Activated CD4-positive, alpha-beta memory T cell treated with anti-CD3 and anti-CD28 coated beads, Interleukin-2, amount 10 ng/mL, durations not matched to agents 7 days and 5 days (primary cell): ENCODE measurements around the gene DENND2D. TPM values are rescaled to one million over a fixed set of nuclear protein-coding genes. Genes with fewer than 3 reads are reported as not detected.
A peak's percentile ranks its signal among the peaks of the same experiment; 100 is the strongest.

Experiments
- CTCF ChIA-PET: fragments of 350-600 bp; sonication (Branson Sonifier 250); formaldehyde crosslinking; loops from one replicate; lab custom pipeline; 2021; ENCODE audit warnings: antibody characterized with exemption, inconsistent platforms; lab: Charles Lee
- POLR2A ChIA-PET: fragments of 350-600 bp; sonication (Branson Sonifier 250); formaldehyde crosslinking; loops from one replicate; lab custom pipeline; 2021; ENCODE audit warnings: antibody characterized with exemption; lab: Charles Lee
- DNase-seq: peaks from one replicate; pipeline ENCODE4 v3.0.0-alpha.2; 2020
- H3K27ac Mint-ChIP-seq: one replicate; pipeline ENCODE4 v1.8.0; 2021; ENCODE audit warnings: mild to moderate bottlenecking, mixed read lengths
- H3K27me3 Mint-ChIP-seq: one replicate; pipeline ENCODE4 v1.8.0; 2021; ENCODE audit warnings: mixed read lengths
- H3K36me3 Mint-ChIP-seq: one replicate; pipeline ENCODE4 v1.8.0; 2021; ENCODE audit warnings: low read depth, mixed read lengths
- H3K4me1 Mint-ChIP-seq: one replicate; pipeline ENCODE4 v1.8.0; 2021; ENCODE audit warnings: mixed read lengths
- H3K4me3 Mint-ChIP-seq: one replicate; pipeline ENCODE4 v1.8.0; 2021; ENCODE audit warnings: mild to moderate bottlenecking, mixed read lengths
- H3K9me3 Mint-ChIP-seq: one replicate; pipeline ENCODE4 v1.8.0; 2021; ENCODE audit warnings: mixed read lengths
- total RNA-seq, 2 experiments: library from RNA; stranded (reverse); gene quantifications; one replicate each; pipeline ENCODE4 v1.2.3, GENCODE V29; 2021

DENND2D gene
- total RNA-seq, 2 experiments from 2014 or later, result 207 to 210 TPM

DNA sequence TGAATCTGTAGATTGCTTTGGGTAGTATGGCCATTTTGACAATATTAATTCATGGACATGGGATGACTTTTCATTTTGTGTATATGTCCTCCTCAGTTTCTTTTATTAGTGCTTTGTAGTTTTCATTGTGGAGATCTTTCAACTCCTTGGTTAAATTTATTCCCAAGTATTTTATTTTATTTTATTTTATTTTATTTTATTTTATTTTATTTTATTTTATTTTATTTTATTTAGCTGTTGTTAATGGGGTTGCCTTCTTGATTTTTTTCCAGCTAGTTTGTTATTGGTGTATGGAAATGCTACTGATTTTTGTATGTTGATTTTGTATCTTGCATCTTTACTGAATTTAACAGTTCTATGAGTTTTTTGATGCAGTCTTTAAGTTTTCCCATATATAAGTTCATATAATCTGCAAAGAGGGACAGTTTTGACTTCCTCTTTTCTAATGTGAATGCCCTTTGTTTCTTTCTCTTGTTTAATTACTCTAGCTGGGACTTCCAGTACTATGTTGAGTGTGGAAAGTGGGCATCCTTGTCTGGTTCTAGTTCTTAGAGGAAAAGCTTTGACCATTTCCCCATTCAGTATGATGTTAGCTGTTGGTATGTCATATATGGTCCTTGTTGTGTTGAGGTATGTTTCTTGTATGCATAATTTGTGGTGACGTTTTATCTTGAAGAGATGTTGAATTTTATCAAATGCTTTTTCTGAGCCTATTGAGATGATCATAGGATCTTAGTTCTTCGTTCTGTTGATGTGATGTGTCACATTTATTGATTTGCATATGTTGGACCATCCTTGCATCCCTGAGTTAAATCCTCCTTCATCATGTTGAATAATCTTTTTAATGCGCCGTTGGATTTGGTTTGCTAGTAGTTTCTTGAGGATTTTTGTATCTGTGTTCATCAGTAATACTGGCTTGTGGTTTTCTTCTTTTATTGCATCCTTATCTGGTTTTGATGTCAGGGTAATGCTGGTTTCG, 46.1 kb downstream of the DENND2D start:
- H3K9me3 Mint-ChIP-seq, result no peaks in the 10 kb centered on the region
- POLR2A ChIA-PET, result interaction anchor here (0.9 to 1.7 kb wide), 2 partner anchors 14 to 39 kb away, joined by 3 read pairs; no protein-coding TSS in a partner anchor
- H3K27ac Mint-ChIP-seq, result no peak overlapping the region
- no peaks in the 10 kb centered on the region for H3K27me3 Mint-ChIP-seq
- CTCF ChIA-PET, result no interaction called here
- H3K4me1 Mint-ChIP-seq, result peaks cover 39% of the 10 kb centered on the region
- no peak for DNase-seq
- H3K36me3 Mint-ChIP-seq, result peaks cover 76% of the 10 kb centered on the region
- no peak overlapping the region for H3K4me3 Mint-ChIP-seq

DNA sequence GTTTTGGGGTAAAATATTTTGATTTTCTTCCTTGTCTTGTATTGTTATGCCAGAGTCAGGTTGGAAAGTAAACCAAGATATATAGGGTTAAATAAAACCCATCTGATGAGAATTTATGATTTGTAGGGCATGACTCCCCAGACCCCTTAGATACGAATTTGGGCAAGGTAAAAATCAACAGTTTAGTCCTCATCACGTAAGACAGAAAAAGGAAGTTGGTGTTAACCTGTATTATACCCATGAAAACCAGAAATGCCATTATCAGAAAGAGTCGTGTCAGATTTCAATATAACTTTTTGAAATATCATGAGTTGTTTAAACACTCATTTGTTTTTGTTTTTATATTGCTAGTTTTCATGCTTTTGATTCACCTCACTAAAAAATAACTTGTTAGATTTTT, 48.6 kb downstream of the DENND2D start:
- Mint-ChIP-seq H3K27ac (no peak overlapping the region), H3K36me3 (peaks cover 80% of the 10 kb centered on the region)
- CTCF ChIA-PET, result interaction anchor here (1.0 kb wide), 1 partner anchor 14 kb away, joined by 3 read pairs; no protein-coding TSS in a partner anchor

DNA sequence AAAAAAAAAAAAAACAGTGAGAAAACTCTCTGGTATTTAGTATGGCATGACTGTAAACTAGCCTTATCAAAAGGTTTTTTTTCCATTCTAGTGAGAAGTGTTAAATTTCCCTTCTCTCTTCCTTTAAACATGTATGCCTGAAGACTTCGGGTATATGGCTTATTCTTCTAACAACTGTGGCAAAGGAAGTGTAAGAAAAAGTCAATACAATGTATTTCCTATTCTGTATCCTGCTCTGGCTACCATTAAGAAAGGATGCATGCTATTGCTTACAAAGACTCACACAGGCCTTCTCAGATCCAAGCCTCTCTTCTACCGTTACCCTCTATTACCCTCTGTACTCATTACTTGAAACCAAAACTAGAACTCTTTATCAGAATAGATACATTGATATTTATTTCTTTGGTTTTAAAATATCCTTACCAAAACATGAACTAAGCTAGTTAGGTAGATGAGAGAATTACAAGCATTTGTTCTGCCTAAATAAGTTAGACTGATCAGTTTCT, 52.0 kb downstream of the DENND2D start:
- Mint-ChIP-seq H3K27me3 (no peaks in the 10 kb centered on the region), H3K4me1 (peaks cover 50% of the 10 kb centered on the region), H3K27ac (no peak overlapping the region), H3K9me3 (no peaks in the 10 kb centered on the region), H3K36me3 (peaks cover 63% of the 10 kb centered on the region), H3K4me3 (no peak overlapping the region)
- CTCF ChIA-PET, result interaction anchor here (3.0 kb wide), 1 partner anchor 50 kb away, joined by 7 read pairs; no protein-coding TSS in a partner anchor
- no peak for DNase-seq
- POLR2A ChIA-PET, result no interaction called here

More for the DNA sequence above, 48.6 kb downstream of the DENND2D start:
- Mint-ChIP-seq H3K4me1 (peaks cover 49% of the 10 kb centered on the region), H3K4me3 (no peak overlapping the region), H3K9me3 (no peaks in the 10 kb centered on the region), H3K27me3 (no peaks in the 10 kb centered on the region)
- POLR2A ChIA-PET, result no interaction called here
- DNase-seq, result no peak

DNA sequence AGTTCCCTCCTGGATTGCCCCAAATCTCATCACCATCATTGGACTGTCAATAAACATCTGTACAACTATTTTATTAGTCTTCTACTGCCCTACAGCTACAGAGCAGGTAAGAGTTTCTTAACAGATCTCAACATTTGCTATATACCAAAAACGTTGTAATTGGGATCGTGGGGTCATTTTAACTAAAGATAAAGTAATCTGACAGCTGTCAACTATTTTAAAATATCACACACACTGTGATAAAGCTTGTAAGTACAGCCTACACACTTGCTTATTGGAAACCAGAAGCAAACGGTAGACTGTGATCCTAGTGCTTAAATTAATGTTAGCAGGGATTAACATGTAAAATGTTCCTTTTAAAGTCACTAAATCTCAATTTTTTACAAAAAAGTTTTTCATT, 52.5 kb downstream of the DENND2D start:
- CTCF ChIA-PET, result interaction anchor here (3.0 kb wide), 1 partner anchor 50 kb away, joined by 7 read pairs; no protein-coding TSS in a partner anchor
- DNase-seq, result no peak
- H3K27me3 Mint-ChIP-seq, result no peaks in the 10 kb centered on the region
- POLR2A ChIA-PET, result interaction anchor here (0.7 kb wide), 1 partner anchor 275 kb away, joined by 3 read pairs; no protein-coding TSS in a partner anchor
- no peak overlapping the region for H3K27ac Mint-ChIP-seq
- H3K9me3 Mint-ChIP-seq, result no peaks in the 10 kb centered on the region
- H3K4me1 Mint-ChIP-seq, result peaks cover 52% of the 10 kb centered on the region
- no peak overlapping the region for H3K4me3 Mint-ChIP-seq
- H3K36me3 Mint-ChIP-seq, result peaks cover 58% of the 10 kb centered on the region

DNA sequence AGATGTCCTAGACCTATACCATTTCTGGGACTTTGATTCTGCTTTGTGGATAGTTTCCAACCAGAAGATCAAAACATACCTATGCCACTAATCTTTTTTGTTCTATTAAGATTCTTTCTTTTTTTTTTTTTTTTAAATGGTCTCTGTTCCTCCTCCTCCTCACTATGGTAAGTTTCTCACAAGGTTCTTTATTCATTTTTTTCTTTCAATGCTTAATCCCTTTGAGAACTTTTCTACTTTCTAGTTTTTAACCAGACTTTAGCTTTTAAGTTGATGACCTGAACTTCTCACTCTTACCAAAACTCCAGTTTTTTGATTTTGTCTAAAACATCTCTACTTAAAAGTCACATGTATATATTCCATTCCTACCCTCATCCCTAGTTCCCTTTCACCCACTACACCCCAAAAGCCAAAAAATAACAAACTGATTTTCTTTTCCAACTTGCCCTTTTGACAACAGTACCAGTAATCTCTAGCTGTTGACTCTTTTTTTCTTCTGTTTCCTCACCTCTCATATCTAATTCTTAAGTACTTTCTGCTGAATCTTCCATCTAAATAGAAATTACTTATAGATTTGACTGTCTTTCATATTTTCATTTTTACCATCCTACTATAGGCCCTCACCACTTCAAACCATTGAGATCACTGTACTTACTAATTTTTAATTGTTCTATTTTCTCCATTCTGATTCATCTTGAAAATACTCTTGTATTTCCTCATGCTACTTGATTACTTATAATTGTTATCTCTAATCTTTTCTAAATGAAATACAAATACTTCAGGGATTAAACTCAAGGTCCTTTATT, 54.3 kb downstream of the DENND2D start:
- Mint-ChIP-seq H3K27me3 (no peaks in the 10 kb centered on the region), H3K36me3 (peaks cover 42% of the 10 kb centered on the region), H3K9me3 (no peaks in the 10 kb centered on the region), H3K4me1 (peaks cover 53% of the 10 kb centered on the region), H3K27ac (no peak overlapping the region), H3K4me3 (no peak overlapping the region)
- ChIA-PET POLR2A (no interaction called here), CTCF (interaction anchor here (0.7 kb wide), 1 partner anchor 570 kb away, joined by 3 read pairs; no protein-coding TSS in a partner anchor)
- no peak for DNase-seq

DNA sequence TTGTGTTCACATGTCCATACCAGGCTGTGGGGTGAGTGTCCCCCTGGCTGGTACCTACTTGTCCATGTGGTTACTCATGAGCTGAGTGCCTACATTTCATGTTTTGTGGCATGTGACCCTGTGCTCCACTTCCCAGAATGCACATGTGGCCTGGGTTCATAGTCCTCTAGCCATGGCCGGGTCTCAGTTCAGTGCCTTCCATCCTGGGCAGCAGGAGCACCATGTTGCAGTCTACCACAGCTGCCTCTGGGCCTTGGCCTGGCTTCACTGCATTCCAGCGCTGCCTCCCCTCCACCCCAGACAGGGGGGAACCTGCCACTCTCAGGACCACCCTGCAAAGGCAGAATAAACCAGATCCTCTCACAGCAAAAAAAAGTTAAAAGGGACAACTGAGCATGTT, 54.9 kb downstream of the DENND2D start:
- no peak for DNase-seq
- Mint-ChIP-seq H3K4me1 (peaks cover 57% of the 10 kb centered on the region), H3K27me3 (no peaks in the 10 kb centered on the region), H3K27ac (no peak overlapping the region), H3K4me3 (no peak overlapping the region), H3K36me3 (peaks cover 38% of the 10 kb centered on the region), H3K9me3 (no peaks in the 10 kb centered on the region)
- POLR2A ChIA-PET, result no interaction called here
- CTCF ChIA-PET, result no interaction called here

DNA sequence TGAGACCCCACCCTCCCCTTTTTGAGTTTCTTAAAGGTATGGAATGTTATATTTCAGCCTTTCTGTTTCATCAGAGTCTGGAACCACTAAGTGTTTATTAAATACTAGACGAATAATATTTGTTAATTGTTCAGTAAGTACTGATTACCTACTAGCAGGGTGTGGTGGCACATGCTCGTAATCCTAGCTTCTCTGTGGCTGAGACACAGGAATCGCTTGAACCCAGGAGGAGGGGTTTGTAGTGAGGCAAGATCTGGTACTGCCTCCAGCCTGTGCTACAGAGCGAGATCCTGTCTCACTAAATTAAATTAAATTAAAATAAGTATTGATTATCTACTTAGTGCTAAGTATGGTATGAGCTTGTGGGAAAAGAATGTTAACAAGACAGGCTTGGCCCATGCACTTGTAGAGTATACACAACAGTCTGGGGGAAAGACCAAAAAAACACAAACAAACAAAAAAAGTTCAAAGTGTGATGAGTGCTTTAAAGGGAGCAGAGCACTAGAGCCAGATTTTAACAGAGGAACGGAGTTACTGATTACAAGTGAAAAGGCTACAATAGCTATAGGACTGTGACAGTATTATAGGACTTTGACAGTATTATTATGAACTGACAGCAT, 58.0 kb downstream of the DENND2D start:
- CTCF ChIA-PET, result no interaction called here
- POLR2A ChIA-PET, result interaction anchor here (0.9 to 1.4 kb wide), 2 partner anchors 58 to 75 kb away, joined by 3 read pairs; partner anchors contain the start of gene DENND2D
- H3K4me1 Mint-ChIP-seq, result peaks cover 56% of the 10 kb centered on the region
- H3K4me3 Mint-ChIP-seq, result no peak overlapping the region
- H3K36me3 Mint-ChIP-seq, result peaks cover 25% of the 10 kb centered on the region
- DNase-seq, result no peak
- H3K9me3 Mint-ChIP-seq, result no peaks in the 10 kb centered on the region
- H3K27me3 Mint-ChIP-seq, result no peaks in the 10 kb centered on the region
- H3K27ac Mint-ChIP-seq, result no peak overlapping the region

DNA sequence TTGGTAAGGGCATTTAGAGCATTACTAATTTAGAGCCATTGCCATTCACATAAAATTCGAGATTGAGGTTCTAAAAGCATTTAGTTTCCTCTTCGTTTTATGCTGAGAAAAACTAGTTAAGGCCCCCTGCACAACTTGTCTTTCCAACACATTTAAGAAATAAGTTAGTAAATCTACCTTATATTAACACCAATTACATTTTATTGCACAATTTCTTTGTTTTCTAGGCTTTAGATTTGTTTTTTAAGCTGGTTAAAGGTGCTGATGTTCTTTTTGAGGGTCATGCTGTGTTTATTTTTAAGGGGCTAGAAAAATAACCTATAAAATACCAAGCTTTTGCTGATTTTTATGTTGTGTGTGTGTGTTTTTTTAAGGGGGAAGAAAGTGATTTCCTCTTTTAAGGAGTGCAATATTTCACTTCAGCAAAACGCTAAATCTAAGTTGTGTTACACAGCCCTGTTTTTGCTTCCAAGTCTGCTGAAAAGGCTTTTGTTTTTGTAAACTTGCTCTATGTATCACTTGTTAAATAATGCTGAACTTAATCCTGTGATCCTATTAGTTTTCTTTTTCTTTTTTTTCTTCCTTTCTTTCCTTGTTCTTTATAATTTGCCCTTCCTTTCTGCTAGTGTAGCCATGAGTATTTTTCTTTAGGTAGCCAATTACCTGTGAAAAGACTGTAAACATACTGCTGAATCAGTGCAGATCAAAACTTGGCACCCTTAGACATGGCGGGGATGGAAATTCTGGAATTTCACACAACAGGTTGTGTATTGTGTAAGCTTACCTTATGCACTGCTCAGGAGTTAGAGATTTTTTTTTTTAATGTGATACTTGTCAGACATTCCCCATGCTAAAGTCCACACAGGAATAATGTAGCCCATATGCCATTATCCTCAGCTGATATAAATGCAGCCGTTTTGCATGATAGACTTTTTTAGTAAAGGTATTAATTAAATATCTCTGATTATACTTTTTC, 58.9 kb downstream of the DENND2D start:
- H3K9me3 Mint-ChIP-seq, result no peaks in the 10 kb centered on the region
- H3K27me3 Mint-ChIP-seq, result no peaks in the 10 kb centered on the region
- DNase-seq, result no peak
- peak overlapping the region; percentile 99 for H3K4me3 Mint-ChIP-seq
- peaks cover 52% of the 10 kb centered on the region for H3K4me1 Mint-ChIP-seq
- ChIA-PET CTCF (interaction anchor here (0.6 to 2.9 kb wide), 3 partner anchors 22 to 366 kb away, joined by 4 to 11 read pairs (median 5); no protein-coding TSS in a partner anchor), POLR2A (interaction anchor here (0.7 to 2.8 kb wide), 7 partner anchors 50 to 468 kb away, joined by 3 to 23 read pairs (median 3); no protein-coding TSS in a partner anchor)
- no peak overlapping the region for H3K27ac Mint-ChIP-seq
- peaks cover 30% of the 10 kb centered on the region for H3K36me3 Mint-ChIP-seq

DNA sequence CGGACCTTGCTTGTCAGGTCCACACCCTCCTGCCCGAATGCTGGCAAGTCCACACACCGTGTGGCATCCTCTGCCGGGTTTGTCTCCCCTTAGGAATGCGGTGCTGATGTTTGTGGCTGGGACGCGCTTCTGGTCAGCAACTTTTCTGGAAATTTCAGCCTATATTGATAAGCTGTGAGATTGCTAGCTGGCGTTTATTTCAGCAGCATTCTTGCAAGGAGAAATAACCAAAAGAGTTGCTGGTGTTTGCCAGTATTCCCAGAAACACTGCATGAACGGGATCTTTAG, 59.8 kb downstream of the DENND2D start:
- Mint-ChIP-seq H3K27ac (peak overlapping the region; percentile 86), H3K4me3 (peak overlapping the region; percentile 99)
- POLR2A ChIA-PET, result interaction anchor here (0.6 to 2.8 kb wide), 11 partner anchors 15 to 467 kb away, joined by 3 to 23 read pairs (median 4); partner anchors contain the start of gene LRIF1

DNA sequence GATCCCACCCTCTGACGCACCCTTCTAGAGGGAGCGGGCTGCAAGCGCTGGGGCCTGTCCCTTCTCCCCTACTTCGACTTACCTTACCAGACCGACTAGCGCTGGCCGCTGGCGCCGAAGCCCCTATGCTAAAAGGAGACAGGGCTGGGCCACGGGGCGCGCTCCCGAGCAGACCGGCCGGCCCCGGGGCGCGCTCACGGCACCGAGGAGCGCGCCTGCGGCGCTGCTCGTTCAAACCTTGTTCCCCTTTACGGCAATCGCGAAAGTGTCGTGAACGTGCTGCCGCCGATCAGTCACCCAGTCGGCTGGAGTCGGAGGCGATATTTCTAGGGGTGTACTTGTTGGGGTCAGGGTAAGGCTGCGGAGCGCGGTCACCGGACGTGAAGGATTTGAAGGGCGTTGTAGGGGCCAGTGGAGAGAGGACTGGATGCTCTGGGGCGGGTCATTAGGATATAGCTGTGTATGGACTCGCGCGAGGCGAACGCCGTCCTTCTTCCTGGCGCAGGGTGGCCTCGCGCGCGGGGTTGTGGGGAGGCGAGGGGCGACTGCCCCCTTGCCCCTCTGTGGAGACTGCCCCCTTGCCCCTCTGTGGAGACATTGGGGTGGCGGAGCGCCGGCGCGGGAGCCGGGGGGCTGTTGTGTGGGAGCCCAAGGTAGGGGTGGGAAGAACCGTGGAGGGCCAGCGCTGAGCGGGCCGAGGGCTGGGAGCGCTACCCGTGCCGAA, 60.3 kb downstream of the DENND2D start, which contains the start of the genes CEPT1 and DRAM2:
Gene CEPT1 (plus strand): TSS at position 268 of the 724 bp plus-strand sequence. CDS start 7,492 bp downstream, outside the sequence.
Gene DRAM2 (minus strand): TSS at position 138 of the 724 bp plus-strand sequence. CDS start 8,539 bp downstream, outside the sequence.
- Mint-ChIP-seq H3K27ac (peak within 1 kb of the TSS; percentile 86), H3K9me3 (no peaks in the 10 kb centered on the region), H3K27me3 (no peaks in the 10 kb centered on the region), H3K4me1 (peaks cover 50% of the 10 kb centered on the region), H3K4me3 (peak within 1 kb of the TSS; percentile 99), H3K36me3 (peaks cover 31% of the 10 kb centered on the region)
- ChIA-PET POLR2A (interaction anchor here (0.6 to 2.8 kb wide), 20 partner anchors 10 to 616 kb away, joined by 3 to 23 read pairs (median 4); partner anchors contain the start of genes DDX20 and LRIF1), CTCF (interaction anchor here (0.7 to 2.9 kb wide), 6 partner anchors 58 to 374 kb away, joined by 3 to 11 read pairs (median 4); no protein-coding TSS in a partner anchor)
- DNase-seq, result peak; percentile 94

More for the DNA sequence above, 59.8 kb downstream of the DENND2D start:
- Mint-ChIP-seq H3K36me3 (peaks cover 28% of the 10 kb centered on the region), H3K27me3 (no peaks in the 10 kb centered on the region), H3K4me1 (peaks cover 46% of the 10 kb centered on the region), H3K9me3 (no peaks in the 10 kb centered on the region)
- CTCF ChIA-PET, result interaction anchor here (1.0 to 2.9 kb wide), 2 partner anchors 81 to 367 kb away, joined by 4 to 11 read pairs; no protein-coding TSS in a partner anchor
- no peak for DNase-seq
